ENCODE data around the gene SLC25A12. TPM values are rescaled to one million over a fixed set of nuclear protein-coding genes. Genes with fewer than 3 reads are reported as not detected.

The SLC25A12 gene
- total RNA-seq, 1 experiment from 2014 or later, result 17.7 TPM

- intact Hi-C loops (cut with micrococcal nuclease; ENCODE audit: unreplicated experiment), result loop anchor here (5.0 kb wide), 1 partner anchor 179 kb away; the partner anchor contains the start of gene DLX2
- BruUV-seq (replicated peaks), result no TSS peak
- Histone ChIP-seq H3K4me1 (ENCODE audit: insufficient read depth, low read length, poor library complexity, severe bottlenecking) (peaks cover 11% of the 10 kb centered on the region), H3K4me3 (ENCODE audit: low read depth, low read length, poor library complexity, severe bottlenecking) (peak overlapping the region; percentile 90), H3K27ac (ENCODE audit: low read depth, low read length, poor library complexity, severe bottlenecking) (peak overlapping the region; percentile 98), H3K36me3 (ENCODE audit: insufficient read depth, low read length, poor library complexity, severe bottlenecking) (peaks cover 24% of the 10 kb centered on the region), H3K9me3 (ENCODE audit: low read depth, low read length, poor library complexity, severe bottlenecking) (no peaks in the 10 kb centered on the region), H3K27me3 (replicated peaks; ENCODE audit: insufficient read depth, low read depth, low read length, poor library complexity) (no peaks in the 10 kb centered on the region)
- ChIA-PET POLR2A (ENCODE audit: low non-redundant PET) (no interaction called here), CTCF (interaction anchor here (0.5 kb wide), 1 partner anchor 216 kb away, joined by 5 read pairs; no protein-coding TSS in a partner anchor)
- TF ChIP-seq CTCF (conservative IDR thresholded peaks at IDR 0.05; ENCODE audit: low read depth, low read length), result no peak
- TF ChIP-seq EZH2 (IDR thresholded peaks at IDR 0.05; ENCODE audit: borderline replicate concordance, low read depth, low read length, poor library complexity, severe bottlenecking), result no peak
- peak; percentile 57 for DNase-seq (ENCODE audit: low spot score)
Observed at GRCh38 chr2:171923206-171923605, 29.2 kb upstream of the SLC25A12 start.

DNA sequence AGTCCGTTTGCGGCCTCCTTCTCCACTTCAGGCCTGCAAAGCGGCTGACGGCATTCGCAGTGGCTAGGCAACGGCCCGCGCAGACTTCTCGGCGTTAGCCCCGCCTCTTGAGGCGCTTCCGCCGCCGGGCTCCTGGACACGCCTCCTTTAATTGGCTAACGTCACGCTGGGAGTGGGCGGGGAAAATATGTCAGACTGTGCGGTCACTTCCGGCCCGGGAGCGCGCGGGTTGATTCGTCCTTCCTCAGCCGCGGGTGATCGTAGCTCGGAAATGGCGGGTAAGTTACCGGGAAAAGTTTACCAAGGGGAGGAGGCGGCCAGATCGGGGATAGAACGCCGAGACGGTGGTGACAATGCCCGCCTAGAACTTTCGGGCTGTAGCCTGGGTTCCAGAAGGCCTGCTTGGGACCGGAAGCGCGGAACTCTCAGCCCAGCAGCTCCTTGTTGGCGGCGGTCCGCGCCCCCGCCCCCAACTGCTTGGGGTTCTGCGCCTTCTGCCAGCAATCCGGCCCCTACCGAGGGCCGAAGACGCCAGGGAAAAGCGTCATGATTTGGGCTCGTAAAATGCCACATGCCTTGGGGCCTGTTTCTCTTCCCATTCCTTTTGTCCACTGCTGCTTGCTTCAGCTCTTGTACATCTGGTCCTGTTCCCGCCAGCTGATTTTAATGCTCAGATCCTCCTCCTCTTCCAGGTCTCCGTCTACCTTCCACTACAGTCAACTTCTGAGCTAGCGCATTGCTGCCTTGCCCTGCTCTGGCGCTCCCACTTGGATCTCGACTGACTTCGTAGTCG, 28.4 kb upstream of the SLC25A12 start, which contains the start of gene HAT1:
Gene HAT1, plus strand, starts transcription at position 232 of the 793 bp plus-strand sequence. Its CDS starts 40 bp downstream, at position 272.
- H3K27ac ChIP-seq (ENCODE audit: low read depth, low read length, poor library complexity, severe bottlenecking), result peak within 1 kb of the TSS; percentile 98
- BruUV-seq (replicated peaks), result TSS peak; percentile 61
- CTCF ChIA-PET, result interaction anchor here (0.5 kb wide), 1 partner anchor 216 kb away, joined by 5 read pairs; no protein-coding TSS in a partner anchor
- H3K36me3 ChIP-seq (ENCODE audit: insufficient read depth, low read length, poor library complexity, severe bottlenecking), result peaks cover 22% of the 10 kb centered on the region
- DNase-seq (ENCODE audit: low spot score), result peak; percentile 98
- H3K4me3 ChIP-seq (ENCODE audit: low read depth, low read length, poor library complexity, severe bottlenecking), result peak within 1 kb of the TSS; percentile 90
- intact Hi-C loops (cut with micrococcal nuclease; ENCODE audit: unreplicated experiment), result loop anchor here (5.0 kb wide), 1 partner anchor 180 kb away; the partner anchor contains the start of gene DLX2
- H3K27me3 ChIP-seq (replicated peaks; ENCODE audit: insufficient read depth, low read depth, low read length, poor library complexity), result no peaks in the 10 kb centered on the region
- POLR2A ChIA-PET (ENCODE audit: low non-redundant PET), result interaction anchor here (0.6 kb wide), 1 partner anchor 39 kb away, joined by 8 read pairs; no protein-coding TSS in a partner anchor
- H3K9me3 ChIP-seq (ENCODE audit: low read depth, low read length, poor library complexity, severe bottlenecking), result no peaks in the 10 kb centered on the region
- no peak for TF ChIP-seq EZH2 (IDR thresholded peaks at IDR 0.05; ENCODE audit: borderline replicate concordance, low read depth, low read length, poor library complexity, severe bottlenecking)
- no peak for TF ChIP-seq CTCF (conservative IDR thresholded peaks at IDR 0.05; ENCODE audit: low read depth, low read length)
- H3K4me1 ChIP-seq (ENCODE audit: insufficient read depth, low read length, poor library complexity, severe bottlenecking), result peaks cover 11% of the 10 kb centered on the region

GRCh38 chr2:171921970-171922229, 27.9 kb upstream of the SLC25A12 start:
- intact Hi-C loops (cut with micrococcal nuclease; ENCODE audit: unreplicated experiment), result loop anchor here (5.0 kb wide), 1 partner anchor 180 kb away; the partner anchor contains the start of gene DLX2

More at GRCh38 chr2:171921970-171922229, 27.9 kb upstream of the SLC25A12 start:
- H3K9me3 ChIP-seq (ENCODE audit: low read depth, low read length, poor library complexity, severe bottlenecking), result no peaks in the 10 kb centered on the region
- POLR2A ChIA-PET (ENCODE audit: low non-redundant PET), result interaction anchor here (0.6 kb wide), 1 partner anchor 38 kb away, joined by 8 read pairs; no protein-coding TSS in a partner anchor
- no peak for TF ChIP-seq EZH2 (IDR thresholded peaks at IDR 0.05; ENCODE audit: borderline replicate concordance, low read depth, low read length, poor library complexity, severe bottlenecking)
- no peak for TF ChIP-seq CTCF (conservative IDR thresholded peaks at IDR 0.05; ENCODE audit: low read depth, low read length)
- H3K4me3 ChIP-seq (ENCODE audit: low read depth, low read length, poor library complexity, severe bottlenecking), result peak overlapping the region; percentile 90
- CTCF ChIA-PET, result no interaction called here
- peaks cover 11% of the 10 kb centered on the region for H3K4me1 ChIP-seq (ENCODE audit: insufficient read depth, low read length, poor library complexity, severe bottlenecking)
- H3K27ac ChIP-seq (ENCODE audit: low read depth, low read length, poor library complexity, severe bottlenecking), result peak overlapping the region; percentile 98
- H3K27me3 ChIP-seq (replicated peaks; ENCODE audit: insufficient read depth, low read depth, low read length, poor library complexity), result no peaks in the 10 kb centered on the region
- DNase-seq (ENCODE audit: low spot score), result no peak
- no TSS peak for BruUV-seq (replicated peaks)
- peaks cover 16% of the 10 kb centered on the region for H3K36me3 ChIP-seq (ENCODE audit: insufficient read depth, low read length, poor library complexity, severe bottlenecking)
